Kidney (tissue), 14 donors: Measurements from ENCODE around the gene KIF3A. TPM values are rescaled to one million over a fixed set of nuclear protein-coding genes. Genes with fewer than 3 reads are reported as not detected.

Experiments used
- DNase-seq, 5 donors: peaks; one replicate each; pipeline ENCODE4 v3.0.0-alpha.2; 2013 to 2020
- FAIRE-seq: peaks from 2 replicates; lab custom pipeline; 2012; peaks lifted over from hg19 to GRCh38; lab: Jason Lieb, UNC
- H3K27ac ChIP-seq, 2 donors: one replicate each; pipeline ENCODE4 v1.7.0; 2013; ENCODE audit warnings: low read depth in 2 of 2, low read length in 2 of 2, inconsistent platforms in 1 of 2
- H3K27me3 ChIP-seq: one replicate; pipeline ENCODE4 v1.7.1; 2013; ENCODE audit warnings: low read length, inconsistent platforms; ENCODE audit not compliant: control insufficient read depth, insufficient read depth
- H3K36me3 ChIP-seq, 3 donors: one replicate each; pipeline versions ENCODE4 v1.7.0 to v1.7.1; 2013; ENCODE audit warnings: low read length in 3 of 3, control low read depth in 1 of 3, inconsistent platforms in 1 of 3; ENCODE audit not compliant: insufficient read depth in 3 of 3, control insufficient read depth in 2 of 3
- H3K4me1 ChIP-seq, 3 donors: one replicate each; pipeline versions ENCODE4 v1.7.0 to v1.7.1; 2013; ENCODE audit warnings: low read length in 3 of 3, inconsistent platforms in 1 of 3, low read depth in 1 of 3; ENCODE audit not compliant: control insufficient read depth in 2 of 3, insufficient read depth in 2 of 3
- H3K4me3 ChIP-seq, 3 donors: one replicate each; pipeline versions ENCODE4 v1.7.0 to v1.8.1; 2013; ENCODE audit warnings: low read length in 3 of 3, control low read depth in 1 of 3, inconsistent platforms in 1 of 3
- H3K9ac ChIP-seq, 3 donors: one replicate each; pipeline versions ENCODE4 v1.7.0 to v1.7.1; 2013; ENCODE audit warnings: low read length in 3 of 3, control low read depth in 1 of 3, inconsistent platforms in 1 of 3
- H3K9me3 ChIP-seq, 3 donors: one replicate each; pipeline versions ENCODE4 v1.7.0 to v1.7.1; 2013; ENCODE audit warnings: low read length in 3 of 3, control low read depth in 1 of 3, inconsistent platforms in 1 of 3; ENCODE audit not compliant: control insufficient read depth in 2 of 3, insufficient read depth in 1 of 3
- CTCF ChIP-seq: IDR thresholded peaks from 3 replicates; pipeline ENCODE4 v1.5.1; 2012; ENCODE audit warnings: mild to moderate bottlenecking, moderate library complexity, borderline replicate concordance; ENCODE audit not compliant: insufficient read depth; ENCODE audit errors: extremely low read depth
- intact Hi-C: fragments of 100-400 bp; cut with DNase I; formaldehyde crosslinking; loops from one replicate; pipeline ENCODE4 v1.11.1; 2022
- polyA plus RNA-seq: library from polyadenylated mRNA; stranded (reverse); fragments of 350-450 nt; fragmentation: Illumina TruSeq; extraction: RNeasy Lipid Tissue Mini Kit (QIAGEN cat#74804); gene quantifications from one replicate; pipeline ENCODE4 v1.2.3, GENCODE V29; 2014; ENCODE audit warnings: low read depth, low replicate concordance; ENCODE audit not compliant: insufficient read depth
- total RNA-seq: library from RNA; stranded (reverse); fragmentation: NEBNext Ultra II Directional; extraction: Animal tissue kit (Norgen Biotek cat#: 25700); gene quantifications from one replicate; pipeline ENCODE4 v1.2.1, GENCODE V29; 2021
- donor health status: control.
- donor health status: control.
- donor health status: control.
- donor health status: control.
- donor health status: control.
- donor health status: DM: yes; HTN: yes; CAD: no.
- donor health status: Normal renal cell carcinoma (clear cell type).

KIF3A gene
- total and polyA plus RNA-seq, 2 donors from 2014 or later: 7.1 to 13.9 TPM

DNA sequence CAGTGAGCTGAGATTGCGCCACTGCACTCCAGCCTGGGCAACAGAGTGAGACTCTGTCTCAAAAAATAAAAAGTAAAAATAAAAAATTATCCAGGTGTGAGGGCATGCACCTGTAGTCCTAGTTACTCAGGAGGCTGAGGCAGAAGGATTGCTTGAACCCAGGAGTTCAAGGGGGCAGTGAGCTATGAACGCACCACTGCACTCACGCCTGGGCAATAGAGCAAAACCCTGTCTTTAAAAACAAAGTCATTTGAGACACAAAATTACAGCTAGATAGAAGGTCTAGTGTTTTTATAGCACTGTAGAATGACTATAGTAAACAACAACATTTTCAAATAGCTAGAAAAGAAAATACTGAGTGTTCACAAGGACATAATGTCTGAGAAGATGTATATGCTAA is 47.2 kb downstream of the KIF3A start:
- Histone ChIP-seq H3K9me3 (no peaks in the 10 kb centered on the region), H3K27ac (no peak overlapping the region), H3K4me1 (no peaks in the 10 kb centered on the region), H3K27me3 (no peaks in the 10 kb centered on the region), H3K36me3 (no peaks in the 10 kb centered on the region), H3K9ac (no peak overlapping the region), H3K4me3 (no peak overlapping the region)
- TF ChIP-seq CTCF: no peak
- intact Hi-C loops: no loop called here
- FAIRE-seq (no peak), DNase-seq (peak in 3 of 5 donors; percentile 45 to 55 (median 55))

GRCh38 chr5:132689513-132689912 is 47.8 kb downstream of the KIF3A start:
- TF ChIP-seq CTCF: no peak
- Histone ChIP-seq H3K9me3 (no peaks in the 10 kb centered on the region), H3K9ac (no peak overlapping the region), H3K36me3 (no peaks in the 10 kb centered on the region), H3K27me3 (no peaks in the 10 kb centered on the region), H3K4me3 (no peak overlapping the region), H3K4me1 (no peaks in the 10 kb centered on the region), H3K27ac (no peak overlapping the region)
- intact Hi-C loops: no loop called here
- FAIRE-seq: no peak
- DNase-seq: peak in 2 of 5 donors; percentile 47 to 64

- intact Hi-C loops: no loop called here
- H3K27me3 ChIP-seq: no peaks in the 10 kb centered on the region
- H3K36me3 ChIP-seq: no peaks in the 10 kb centered on the region
- no peak overlapping the region for H3K9ac ChIP-seq
- no peak overlapping the region for H3K4me3 ChIP-seq
- no peak for DNase-seq
- no peak for TF ChIP-seq CTCF
- H3K4me1 ChIP-seq: no peaks in the 10 kb centered on the region
- no peaks in the 10 kb centered on the region for H3K9me3 ChIP-seq
- H3K27ac ChIP-seq: no peak overlapping the region
- no peak for FAIRE-seq
These were observed 48.6 kb downstream of the KIF3A start for GRCh38 chr5:132688536-132689339.
